ENCODE data around the gene PYDC2.

DNA sequence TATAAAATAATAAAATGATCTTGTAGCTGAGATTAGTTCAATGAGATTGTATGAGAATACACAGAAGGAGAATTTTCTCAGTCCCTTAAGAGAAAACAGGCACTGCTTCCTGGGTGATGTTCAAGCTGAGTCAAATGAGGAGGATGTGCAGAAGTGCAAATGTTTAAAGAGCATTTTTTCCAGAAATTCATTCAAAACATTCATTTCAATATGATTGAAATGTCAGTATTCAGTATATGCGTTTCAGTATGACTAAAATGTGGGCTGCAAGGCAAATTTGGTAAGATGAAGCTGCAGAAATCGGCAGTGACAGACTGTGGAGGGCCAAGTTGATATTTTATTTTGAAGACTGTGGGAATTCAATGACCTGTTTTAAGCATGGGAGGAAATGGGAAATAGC lies 19.3 kb upstream of the PYDC2 start:
- TF ChIP-seq EP300 (IDR thresholded peaks at IDR 0.05; ENCODE audit: low read depth) = no peak
- TF ChIP-seq, protein P1, sequence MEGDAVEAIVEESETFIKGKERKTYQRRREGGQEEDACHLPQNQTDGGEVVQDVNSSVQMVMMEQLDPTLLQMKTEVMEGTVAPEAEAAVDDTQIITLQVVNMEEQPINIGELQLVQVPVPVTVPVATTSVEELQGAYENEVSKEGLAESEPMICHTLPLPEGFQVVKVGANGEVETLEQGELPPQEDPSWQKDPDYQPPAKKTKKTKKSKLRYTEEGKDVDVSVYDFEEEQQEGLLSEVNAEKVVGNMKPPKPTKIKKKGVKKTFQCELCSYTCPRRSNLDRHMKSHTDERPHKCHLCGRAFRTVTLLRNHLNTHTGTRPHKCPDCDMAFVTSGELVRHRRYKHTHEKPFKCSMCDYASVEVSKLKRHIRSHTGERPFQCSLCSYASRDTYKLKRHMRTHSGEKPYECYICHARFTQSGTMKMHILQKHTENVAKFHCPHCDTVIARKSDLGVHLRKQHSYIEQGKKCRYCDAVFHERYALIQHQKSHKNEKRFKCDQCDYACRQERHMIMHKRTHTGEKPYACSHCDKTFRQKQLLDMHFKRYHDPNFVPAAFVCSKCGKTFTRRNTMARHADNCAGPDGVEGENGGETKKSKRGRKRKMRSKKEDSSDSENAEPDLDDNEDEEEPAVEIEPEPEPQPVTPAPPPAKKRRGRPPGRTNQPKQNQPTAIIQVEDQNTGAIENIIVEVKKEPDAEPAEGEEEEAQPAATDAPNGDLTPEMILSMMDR (IDR thresholded peaks at IDR 0.05) = no peak

Data from transverse colon (tissue), 3 donors.